RWPE2 (cell line): ENCODE data around the gene NEGR1.

Experiments
- ATAC-seq: fragments of 200-7000 bp; cut with Tn5 transposase; 3 replicates; pipeline ENCODE4 v1.9.1; 2021; ENCODE audit warnings: low read depth
- DNase-seq: peaks from one replicate; pipeline ENCODE4 v3.0.0-alpha.2; 2020; ENCODE audit warnings: low spot score
- H3K27ac ChIP-seq: fragments of 450-650 bp; 2 replicates; pipeline ENCODE4 v1.5.1; 2017; ENCODE audit warnings: mild to moderate bottlenecking; ENCODE audit not compliant: poor library complexity, severe bottlenecking
- H3K27me3 ChIP-seq: fragments of 250-450 bp; sonication (Bioruptor Pico); 2 replicates; pipeline ENCODE4 v1.5.1; 2021; ENCODE audit warnings: mild to moderate bottlenecking, moderate library complexity; ENCODE audit not compliant: insufficient read depth, poor library complexity, severe bottlenecking
- H3K36me3 ChIP-seq: fragments of 250-450 bp; sonication (Bioruptor Pico); 2 replicates; pipeline ENCODE4 v1.5.1; 2020; ENCODE audit warnings: low read depth, mild to moderate bottlenecking, moderate library complexity
- H3K4me1 ChIP-seq: fragments of 250-450 bp; sonication (Bioruptor Pico); 2 replicates; pipeline ENCODE4 v1.5.1; 2021; ENCODE audit warnings: mild to moderate bottlenecking, moderate library complexity; ENCODE audit not compliant: insufficient read depth, poor library complexity, severe bottlenecking
- H3K4me3 ChIP-seq: fragments of 250-450 bp; sonication (Bioruptor Pico); 2 replicates; pipeline ENCODE4 v1.5.1; 2021; ENCODE audit warnings: mild to moderate bottlenecking, moderate library complexity; ENCODE audit not compliant: severe bottlenecking
- H3K9me3 ChIP-seq: fragments of 250-450 bp; sonication (Bioruptor Pico); 2 replicates; pipeline ENCODE4 v1.5.1; 2021; ENCODE audit warnings: mild to moderate bottlenecking, moderate library complexity; ENCODE audit not compliant: severe bottlenecking
- CTCF ChIP-seq: fragments of 450-650 bp; IDR thresholded peaks from one replicate; pipeline ENCODE4 v1.5.1; 2017; ENCODE audit warnings: mild to moderate bottlenecking, moderate library complexity; ENCODE audit not compliant: poor library complexity, severe bottlenecking

NEGR1 gene

GRCh38 chr1:71834601-71835441, 447.5 kb downstream of the NEGR1 start:
- Histone ChIP-seq H3K4me1 (no peaks in the 10 kb centered on the region), H3K27ac (no peak overlapping the region), H3K9me3 (no peaks in the 10 kb centered on the region), H3K4me3 (no peak overlapping the region), H3K27me3 (no peaks in the 10 kb centered on the region), H3K36me3 (no peaks in the 10 kb centered on the region)
- TF ChIP-seq CTCF = no peak
- DNase-seq (no peak), ATAC-seq (no peak)

- DNase-seq (no peak), ATAC-seq (no peak)
- H3K9me3 ChIP-seq = no peaks in the 10 kb centered on the region
- H3K4me3 ChIP-seq = no peak overlapping the region
- H3K27me3 ChIP-seq = no peaks in the 10 kb centered on the region
- no peak for TF ChIP-seq CTCF
- no peaks in the 10 kb centered on the region for H3K4me1 ChIP-seq
- no peaks in the 10 kb centered on the region for H3K36me3 ChIP-seq
- no peak overlapping the region for H3K27ac ChIP-seq
Measured at GRCh38 chr1:71831646-71832045, 450.7 kb downstream of the NEGR1 start.

- no peak overlapping the region for H3K27ac ChIP-seq
- no peaks in the 10 kb centered on the region for H3K4me1 ChIP-seq
- H3K36me3 ChIP-seq = no peaks in the 10 kb centered on the region
- H3K4me3 ChIP-seq = no peak overlapping the region
- no peak for TF ChIP-seq CTCF
- no peak for DNase-seq
- no peaks in the 10 kb centered on the region for H3K9me3 ChIP-seq
- no peaks in the 10 kb centered on the region for H3K27me3 ChIP-seq
- no peak for ATAC-seq
Measured at GRCh38 chr1:71829346-71829745, 453.0 kb downstream of the NEGR1 start.

- no peak overlapping the region for H3K4me3 ChIP-seq
- no peaks in the 10 kb centered on the region for H3K36me3 ChIP-seq
- H3K9me3 ChIP-seq = no peaks in the 10 kb centered on the region
- H3K27me3 ChIP-seq = no peaks in the 10 kb centered on the region
- no peak for TF ChIP-seq CTCF
- H3K4me1 ChIP-seq = no peaks in the 10 kb centered on the region
- ATAC-seq (no peak), DNase-seq (no peak)
- H3K27ac ChIP-seq = no peak overlapping the region
Measured at GRCh38 chr1:71828431-71829012, 453.8 kb downstream of the NEGR1 start.
